Neural progenitor cell (in vitro differentiated cells): ENCODE results near the gene NEDD4L. TPM values are rescaled to one million over a fixed set of nuclear protein-coding genes. Genes with fewer than 3 reads are reported as not detected.

Source experiments
- DNase-seq: peaks from one replicate; pipeline ENCODE4 v3.0.0-alpha.2; 2016; ENCODE audit warnings: low spot score
- H2AFZ ChIP-seq: fragments of 200-600 bp; sonication (generic); replicated peaks from 2 replicates; pipeline ENCODE4 v1.6.1; 2016; ENCODE audit warnings: antibody characterized with exemption
- H3F3A ChIP-seq: fragments of 200-600 bp; sonication (generic); 2 replicates; pipeline ENCODE4 v1.6.1; 2016; ENCODE audit warnings: antibody characterized with exemption, low read depth
- H3K27ac ChIP-seq: fragments of 200-600 bp; sonication (generic); 2 replicates; pipeline ENCODE4 v1.5.1; 2016; ENCODE audit warnings: mild to moderate bottlenecking
- H3K27me3 ChIP-seq: fragments of 200-600 bp; sonication (generic); 2 replicates; pipeline ENCODE4 v1.6.1; 2016; ENCODE audit warnings: mild to moderate bottlenecking, moderate library complexity
- H3K36me3 ChIP-seq: fragments of 200-600 bp; sonication (generic); 2 replicates; pipeline ENCODE4 v1.5.1; 2016
- H3K4me1 ChIP-seq: fragments of 200-600 bp; sonication (generic); 2 replicates; pipeline ENCODE4 v1.6.1; 2016; ENCODE audit warnings: mixed run types
- H3K4me2 ChIP-seq: fragments of 200-600 bp; sonication (generic); 2 replicates; pipeline ENCODE4 v1.6.1; 2016
- H3K4me3 ChIP-seq: fragments of 200-600 bp; sonication (generic); 2 replicates; pipeline ENCODE4 v1.5.1; 2016
- H3K79me2 ChIP-seq: fragments of 200-600 bp; sonication (generic); 2 replicates; pipeline ENCODE4 v1.6.1; 2016; ENCODE audit warnings: low read depth
- H3K9ac ChIP-seq: fragments of 200-600 bp; sonication (generic); 2 replicates; pipeline ENCODE4 v1.6.1; 2016
- H3K9me3 ChIP-seq: fragments of 200-600 bp; sonication (generic); 2 replicates; pipeline ENCODE4 v1.5.1; 2016; ENCODE audit warnings: low read depth
- H4K20me1 ChIP-seq: fragments of 200-600 bp; sonication (generic); 2 replicates; pipeline ENCODE4 v1.6.1; 2016; ENCODE audit warnings: low read depth
- H3K27ac Mint-ChIP-seq: 3 replicates; pipeline ENCODE4 v1.8.0; 2021; ENCODE audit warnings: mixed read lengths
- H3K27me3 Mint-ChIP-seq: 2 replicates; pipeline ENCODE4 v1.8.0; 2022; ENCODE audit warnings: low read depth, mild to moderate bottlenecking, inconsistent platforms, moderate library complexity, mixed read lengths; ENCODE audit not compliant: insufficient read depth
- H3K36me3 Mint-ChIP-seq: 3 replicates; pipeline ENCODE4 v1.8.0; 2021; ENCODE audit warnings: mixed read lengths
- H3K4me1 Mint-ChIP-seq: 3 replicates; pipeline ENCODE4 v1.8.0; 2021; ENCODE audit warnings: mixed read lengths
- H3K4me3 Mint-ChIP-seq: 3 replicates; pipeline ENCODE4 v1.8.0; 2021; ENCODE audit warnings: mild to moderate bottlenecking, moderate library complexity, mixed read lengths
- H3K9me3 Mint-ChIP-seq: 3 replicates; pipeline ENCODE4 v1.8.0; 2020; ENCODE audit warnings: mixed read lengths
- EZH2 ChIP-seq: fragments of 200-600 bp; sonication (generic); IDR thresholded peaks from 2 replicates; pipeline ENCODE4 v1.6.1; 2017; ENCODE audit warnings: antibody characterized with exemption, mild to moderate bottlenecking, moderate library complexity
- EZH2phosphoT487 ChIP-seq: fragments of 200-600 bp; sonication (generic); IDR thresholded peaks from 2 replicates; pipeline ENCODE4 v1.6.1; 2017; ENCODE audit warnings: antibody characterized with exemption
- total RNA-seq: library from RNA; depleted of rRNA; stranded (reverse); fragments of >200 nt; gene quantifications from 2 replicates; pipeline ENCODE4 v1.2.3, GENCODE V29; 2015; ENCODE audit warnings: low replicate concordance
- TF ChIP-seq, protein P1 (sequence below): fragments of 200-600 bp; sonication (generic); IDR thresholded peaks from 2 replicates; pipeline ENCODE4 v1.5.1; 2017; ENCODE audit warnings: antibody characterized with exemption, mild to moderate bottlenecking

Gene NEDD4L
- total RNA-seq, 1 donor from 2014 or later: 55.5 TPM

DNA sequence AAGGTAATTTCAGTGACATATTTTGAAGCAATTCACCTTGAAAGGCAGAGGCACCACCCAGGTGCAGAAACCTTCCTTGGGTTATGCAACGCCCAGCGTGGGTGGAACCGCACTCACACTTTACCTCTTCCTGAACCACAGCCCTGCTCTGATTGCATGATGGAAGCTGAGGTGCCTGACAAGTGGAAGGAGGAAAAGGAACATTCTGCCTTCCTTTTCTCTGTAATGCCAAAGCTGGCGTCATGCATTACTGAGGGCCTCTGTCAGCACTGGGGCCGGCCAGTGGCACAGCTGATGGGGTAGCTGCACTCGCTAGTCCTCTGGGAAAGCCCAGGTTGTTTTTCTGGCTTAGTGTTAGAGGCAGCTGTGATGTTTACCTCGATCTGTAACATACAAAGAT lies 266.5 kb downstream of the NEDD4L start:
- H3K27me3 Mint-ChIP-seq: peaks cover 4% of the 10 kb centered on the region
- Histone ChIP-seq H2AFZ (no peak overlapping the region), H3K9me3 (peaks cover 7% of the 10 kb centered on the region), H3K27ac (no peak overlapping the region), H3K9ac (no peak overlapping the region), H3K36me3 (no peaks in the 10 kb centered on the region), H3K4me3 (no peak overlapping the region), H3K27me3 (no peaks in the 10 kb centered on the region), H3K79me2 (no peaks in the 10 kb centered on the region), H3F3A (no peaks in the 10 kb centered on the region), H3K4me1 (no peaks in the 10 kb centered on the region), H4K20me1 (no peaks in the 10 kb centered on the region), H3K4me2 (no peak overlapping the region)
- no peak for TF ChIP-seq EZH2phosphoT487
- no peak for TF ChIP-seq EZH2
- TF ChIP-seq, protein P1, sequence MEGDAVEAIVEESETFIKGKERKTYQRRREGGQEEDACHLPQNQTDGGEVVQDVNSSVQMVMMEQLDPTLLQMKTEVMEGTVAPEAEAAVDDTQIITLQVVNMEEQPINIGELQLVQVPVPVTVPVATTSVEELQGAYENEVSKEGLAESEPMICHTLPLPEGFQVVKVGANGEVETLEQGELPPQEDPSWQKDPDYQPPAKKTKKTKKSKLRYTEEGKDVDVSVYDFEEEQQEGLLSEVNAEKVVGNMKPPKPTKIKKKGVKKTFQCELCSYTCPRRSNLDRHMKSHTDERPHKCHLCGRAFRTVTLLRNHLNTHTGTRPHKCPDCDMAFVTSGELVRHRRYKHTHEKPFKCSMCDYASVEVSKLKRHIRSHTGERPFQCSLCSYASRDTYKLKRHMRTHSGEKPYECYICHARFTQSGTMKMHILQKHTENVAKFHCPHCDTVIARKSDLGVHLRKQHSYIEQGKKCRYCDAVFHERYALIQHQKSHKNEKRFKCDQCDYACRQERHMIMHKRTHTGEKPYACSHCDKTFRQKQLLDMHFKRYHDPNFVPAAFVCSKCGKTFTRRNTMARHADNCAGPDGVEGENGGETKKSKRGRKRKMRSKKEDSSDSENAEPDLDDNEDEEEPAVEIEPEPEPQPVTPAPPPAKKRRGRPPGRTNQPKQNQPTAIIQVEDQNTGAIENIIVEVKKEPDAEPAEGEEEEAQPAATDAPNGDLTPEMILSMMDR: no peak
- no peak for DNase-seq
- no peak overlapping the region for H3K4me3 Mint-ChIP-seq
- peaks cover 8% of the 10 kb centered on the region for H3K4me1 Mint-ChIP-seq
- no peak overlapping the region for H3K27ac Mint-ChIP-seq
- no peaks in the 10 kb centered on the region for H3K36me3 Mint-ChIP-seq
- H3K9me3 Mint-ChIP-seq: peaks cover 7% of the 10 kb centered on the region

DNA sequence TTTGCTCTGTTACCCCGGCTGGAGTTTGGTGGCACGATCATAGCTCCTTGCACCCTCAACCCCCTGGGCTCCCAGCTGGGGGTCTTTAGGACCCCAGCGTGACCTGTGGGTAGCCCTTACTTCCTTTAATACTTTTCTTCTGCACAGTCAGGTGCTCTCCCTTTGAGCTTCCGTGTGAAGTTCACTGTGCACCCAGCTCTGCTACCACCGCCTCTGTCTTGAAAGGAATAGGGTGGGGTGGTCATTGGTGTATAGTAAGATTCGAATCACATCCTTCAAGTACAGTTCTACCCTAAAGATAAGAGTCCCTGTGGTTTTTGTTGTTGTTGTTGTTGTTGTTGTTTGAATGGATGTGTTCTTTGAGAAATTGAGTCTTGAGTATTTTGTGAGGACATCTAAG lies 267.4 kb downstream of the NEDD4L start:
- H3K4me2 ChIP-seq: no peak overlapping the region
- no peak overlapping the region for H3K4me3 ChIP-seq
- no peak overlapping the region for H3K27ac ChIP-seq
- Mint-ChIP-seq H3K27me3 (peaks cover 7% of the 10 kb centered on the region), H3K4me3 (no peak overlapping the region), H3K36me3 (no peaks in the 10 kb centered on the region), H3K4me1 (peaks cover 17% of the 10 kb centered on the region), H3K27ac (no peak overlapping the region), H3K9me3 (peaks cover under 1% of the 10 kb centered on the region)
- DNase-seq: no peak
- no peaks in the 10 kb centered on the region for H3K9me3 ChIP-seq
- H2AFZ ChIP-seq: no peak overlapping the region
- no peak overlapping the region for H3K9ac ChIP-seq
- no peaks in the 10 kb centered on the region for H3K36me3 ChIP-seq
- H3K4me1 ChIP-seq: no peaks in the 10 kb centered on the region
- H3F3A ChIP-seq: no peaks in the 10 kb centered on the region
- no peaks in the 10 kb centered on the region for H3K79me2 ChIP-seq
- H3K27me3 ChIP-seq: no peaks in the 10 kb centered on the region
- H4K20me1 ChIP-seq: no peaks in the 10 kb centered on the region
- TF ChIP-seq EZH2phosphoT487 (no peak), EZH2 (no peak)
- TF ChIP-seq, protein P1: no peak

DNA sequence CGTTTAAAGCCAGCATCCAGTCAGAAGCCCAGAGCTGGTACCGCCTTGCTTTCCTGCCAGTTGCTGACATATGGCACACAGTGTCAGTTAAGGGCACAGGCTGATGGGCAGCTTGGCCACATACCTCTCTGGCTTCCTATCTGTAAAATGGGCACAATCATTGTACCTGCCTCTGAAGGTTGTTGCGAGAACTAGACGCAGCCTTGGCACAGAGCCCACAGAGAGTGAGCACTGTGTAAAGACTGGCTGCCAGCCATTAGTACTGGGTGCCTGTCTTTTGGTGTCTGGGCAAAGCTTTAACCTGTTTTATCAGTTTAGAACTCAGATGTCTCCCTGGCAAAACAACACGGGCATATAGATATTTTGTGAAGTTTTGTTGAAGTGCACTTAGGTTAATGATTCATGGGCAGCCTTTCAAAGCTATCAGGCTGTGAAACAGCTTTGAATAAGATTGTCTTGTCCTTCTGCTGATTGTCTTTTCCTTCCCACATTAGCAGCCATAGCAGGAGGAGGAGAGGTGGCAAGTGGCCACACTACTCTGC lies 269.5 kb downstream of the NEDD4L start:
- no peaks in the 10 kb centered on the region for H3K9me3 ChIP-seq
- no peak overlapping the region for H2AFZ ChIP-seq
- H4K20me1 ChIP-seq: no peaks in the 10 kb centered on the region
- no peaks in the 10 kb centered on the region for H3K79me2 ChIP-seq
- H3K27me3 ChIP-seq: no peaks in the 10 kb centered on the region
- no peaks in the 10 kb centered on the region for H3K4me1 ChIP-seq
- H3K4me1 Mint-ChIP-seq: peaks cover 22% of the 10 kb centered on the region
- no peak overlapping the region for H3K27ac ChIP-seq
- H3K9ac ChIP-seq: no peak overlapping the region
- no peak overlapping the region for H3K4me3 ChIP-seq
- H3F3A ChIP-seq: no peaks in the 10 kb centered on the region
- peaks cover 7% of the 10 kb centered on the region for H3K27me3 Mint-ChIP-seq
- no peak overlapping the region for H3K4me2 ChIP-seq
- H3K4me3 Mint-ChIP-seq: no peak overlapping the region
- H3K36me3 Mint-ChIP-seq: peaks cover 2% of the 10 kb centered on the region
- H3K9me3 Mint-ChIP-seq: no peaks in the 10 kb centered on the region
- no peak for DNase-seq
- H3K27ac Mint-ChIP-seq: no peak overlapping the region
- TF ChIP-seq EZH2 (no peak), EZH2phosphoT487 (no peak)
- TF ChIP-seq, protein P1: no peak
- H3K36me3 ChIP-seq: no peaks in the 10 kb centered on the region
